ENCODE measurements around the gene EMILIN2. TPM values are rescaled to one million over a fixed set of nuclear protein-coding genes. Genes with fewer than 3 reads are reported as not detected.

The EMILIN2 gene
- total and polyA plus RNA-seq, 9 of the 15 experiments (the other 6 are each of a cell fraction or from before 2014, with no cell fraction given) = 0.01 to 0.40 (median 0.19) TPM

DNA sequence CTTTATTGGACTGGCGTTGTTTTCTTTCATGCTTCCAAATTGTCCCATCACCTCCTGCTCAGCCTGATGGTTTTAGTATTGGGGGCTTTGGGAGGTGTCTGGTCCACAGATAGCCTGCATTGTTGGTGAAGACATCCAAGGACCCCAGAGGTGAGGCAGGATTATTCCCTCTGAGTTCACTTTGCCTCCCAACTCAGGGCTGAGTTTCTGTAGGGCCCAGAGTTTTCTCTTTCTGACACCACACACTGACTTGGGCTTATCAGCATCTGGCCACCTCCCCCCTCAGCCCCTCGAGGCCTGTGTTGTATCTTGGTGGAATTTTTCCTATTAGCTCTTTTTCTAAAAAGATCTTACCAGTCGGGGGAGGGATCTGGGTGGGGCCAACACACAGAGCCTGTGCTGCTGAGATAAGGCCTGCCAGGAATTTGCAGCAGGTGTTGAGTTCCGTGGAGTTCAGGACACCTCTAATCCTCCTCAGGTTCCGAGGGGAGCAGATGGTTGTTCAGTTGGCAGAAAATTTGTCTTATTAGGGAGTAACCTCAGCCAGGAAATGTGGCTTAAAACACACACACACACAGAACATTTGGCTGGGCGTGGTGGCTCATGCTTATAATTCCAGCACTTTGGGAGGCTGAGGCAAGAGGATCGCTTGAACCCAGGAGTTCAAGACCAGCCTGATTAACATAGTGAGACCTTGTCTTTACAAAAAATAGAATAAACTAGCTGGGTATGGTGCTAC is 7.3 kb downstream of the EMILIN2 start (continued):
- TF ChIP-seq, protein P1, sequence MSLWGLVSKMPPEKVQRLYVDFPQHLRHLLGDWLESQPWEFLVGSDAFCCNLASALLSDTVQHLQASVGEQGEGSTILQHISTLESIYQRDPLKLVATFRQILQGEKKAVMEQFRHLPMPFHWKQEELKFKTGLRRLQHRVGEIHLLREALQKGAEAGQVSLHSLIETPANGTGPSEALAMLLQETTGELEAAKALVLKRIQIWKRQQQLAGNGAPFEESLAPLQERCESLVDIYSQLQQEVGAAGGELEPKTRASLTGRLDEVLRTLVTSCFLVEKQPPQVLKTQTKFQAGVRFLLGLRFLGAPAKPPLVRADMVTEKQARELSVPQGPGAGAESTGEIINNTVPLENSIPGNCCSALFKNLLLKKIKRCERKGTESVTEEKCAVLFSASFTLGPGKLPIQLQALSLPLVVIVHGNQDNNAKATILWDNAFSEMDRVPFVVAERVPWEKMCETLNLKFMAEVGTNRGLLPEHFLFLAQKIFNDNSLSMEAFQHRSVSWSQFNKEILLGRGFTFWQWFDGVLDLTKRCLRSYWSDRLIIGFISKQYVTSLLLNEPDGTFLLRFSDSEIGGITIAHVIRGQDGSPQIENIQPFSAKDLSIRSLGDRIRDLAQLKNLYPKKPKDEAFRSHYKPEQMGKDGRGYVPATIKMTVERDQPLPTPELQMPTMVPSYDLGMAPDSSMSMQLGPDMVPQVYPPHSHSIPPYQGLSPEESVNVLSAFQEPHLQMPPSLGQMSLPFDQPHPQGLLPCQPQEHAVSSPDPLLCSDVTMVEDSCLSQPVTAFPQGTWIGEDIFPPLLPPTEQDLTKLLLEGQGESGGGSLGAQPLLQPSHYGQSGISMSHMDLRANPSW (CRISPR knock-in tag; IDR thresholded peaks at IDR 0.05) = no peak
- TF ChIP-seq, protein P2, sequence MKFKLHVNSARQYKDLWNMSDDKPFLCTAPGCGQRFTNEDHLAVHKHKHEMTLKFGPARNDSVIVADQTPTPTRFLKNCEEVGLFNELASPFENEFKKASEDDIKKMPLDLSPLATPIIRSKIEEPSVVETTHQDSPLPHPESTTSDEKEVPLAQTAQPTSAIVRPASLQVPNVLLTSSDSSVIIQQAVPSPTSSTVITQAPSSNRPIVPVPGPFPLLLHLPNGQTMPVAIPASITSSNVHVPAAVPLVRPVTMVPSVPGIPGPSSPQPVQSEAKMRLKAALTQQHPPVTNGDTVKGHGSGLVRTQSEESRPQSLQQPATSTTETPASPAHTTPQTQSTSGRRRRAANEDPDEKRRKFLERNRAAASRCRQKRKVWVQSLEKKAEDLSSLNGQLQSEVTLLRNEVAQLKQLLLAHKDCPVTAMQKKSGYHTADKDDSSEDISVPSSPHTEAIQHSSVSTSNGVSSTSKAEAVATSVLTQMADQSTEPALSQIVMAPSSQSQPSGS (CRISPR knock-in tag; IDR thresholded peaks at IDR 0.05) = no peak
- no peak for TF ChIP-seq PATZ1 (CRISPR knock-in tag; IDR thresholded peaks at IDR 0.05; ENCODE audit: borderline replicate concordance)
- TF ChIP-seq ZNF316 (IDR thresholded peaks at IDR 0.05) = no peak
- TF ChIP-seq, protein P3, sequence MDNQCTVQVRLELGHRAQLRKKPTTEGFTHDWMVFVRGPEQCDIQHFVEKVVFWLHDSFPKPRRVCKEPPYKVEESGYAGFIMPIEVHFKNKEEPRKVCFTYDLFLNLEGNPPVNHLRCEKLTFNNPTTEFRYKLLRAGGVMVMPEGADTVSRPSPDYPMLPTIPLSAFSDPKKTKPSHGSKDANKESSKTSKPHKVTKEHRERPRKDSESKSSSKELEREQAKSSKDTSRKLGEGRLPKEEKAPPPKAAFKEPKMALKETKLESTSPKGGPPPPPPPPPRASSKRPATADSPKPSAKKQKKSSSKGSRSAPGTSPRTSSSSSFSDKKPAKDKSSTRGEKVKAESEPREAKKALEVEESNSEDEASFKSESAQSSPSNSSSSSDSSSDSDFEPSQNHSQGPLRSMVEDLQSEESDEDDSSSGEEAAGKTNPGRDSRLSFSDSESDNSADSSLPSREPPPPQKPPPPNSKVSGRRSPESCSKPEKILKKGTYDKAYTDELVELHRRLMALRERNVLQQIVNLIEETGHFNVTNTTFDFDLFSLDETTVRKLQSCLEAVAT (IDR thresholded peaks at IDR 0.05) = peak; percentile 40 to 52; a peak in 2 of 4 replicates
- TF ChIP-seq SRSF3 (IDR thresholded peaks at IDR 0.05; ENCODE audit: insufficient read depth, low read length) = no peak
- TF ChIP-seq PPARD (CRISPR knock-in tag; IDR thresholded peaks at IDR 0.05) = no peak
- TF ChIP-seq MEF2D (tag; conservative IDR thresholded peaks at IDR 0.05; ENCODE audit: low read depth) = no peak
- no peak for TF ChIP-seq THRAP3 (IDR thresholded peaks at IDR 0.05; ENCODE audit: borderline replicate concordance)
- 0 out of 2 replicates have a peak, but pooled peaks have one; percentile 19 for TF ChIP-seq CBFB (CRISPR knock-in tag; IDR thresholded peaks at IDR 0.05)
- TF ChIP-seq ZNF253 (CRISPR knock-in tag; conservative IDR thresholded peaks at IDR 0.05) = no peak
- no peak for TF ChIP-seq TAF7 (tag; IDR thresholded peaks at IDR 0.05)
- no peak for TF ChIP-seq ZNF79 (CRISPR knock-in tag; IDR thresholded peaks at IDR 0.05; ENCODE audit: low read depth)
- no peak for TF ChIP-seq RNF219 (CRISPR knock-in tag; IDR thresholded peaks at IDR 0.05)
